Duodenal mucosa (tissue), 2 donors: ENCODE data around the gene VNN1.

Experiments
- H3K27ac ChIP-seq: one replicate; pipeline ENCODE4 v1.7.0; 2013; ENCODE audit warnings: low read depth, low read length
- H3K27me3 ChIP-seq, 2 donors: one replicate each; pipeline ENCODE4 v1.7.0; 2013; ENCODE audit warnings: low read length in 2 of 2, control low read depth in 1 of 2; ENCODE audit not compliant: insufficient read depth in 2 of 2, control insufficient read depth in 1 of 2
- H3K36me3 ChIP-seq, 2 donors: one replicate each; pipeline ENCODE4 v1.7.0; 2013; ENCODE audit warnings: low read length in 2 of 2, control low read depth in 1 of 2; ENCODE audit not compliant: insufficient read depth in 2 of 2, control insufficient read depth in 1 of 2
- H3K4me1 ChIP-seq, 2 donors: one replicate each; pipeline ENCODE4 v1.7.0; 2013; ENCODE audit warnings: low read length in 2 of 2, control low read depth in 1 of 2; ENCODE audit not compliant: insufficient read depth in 2 of 2, control insufficient read depth in 1 of 2
- H3K4me3 ChIP-seq, 2 donors: one replicate each; pipeline ENCODE4 v1.7.0; 2013; ENCODE audit warnings: low read length in 2 of 2, low read depth in 1 of 2
- H3K9ac ChIP-seq, 2 donors: one replicate each; pipeline ENCODE4 v1.7.0; 2013; ENCODE audit warnings: low read length in 2 of 2, low read depth in 1 of 2
- H3K9me3 ChIP-seq, 2 donors: one replicate each; pipeline ENCODE4 v1.7.0; 2013; ENCODE audit warnings: low read length in 2 of 2, control low read depth in 1 of 2; ENCODE audit not compliant: control insufficient read depth in 1 of 2

VNN1 gene

GRCh38 chr6:132748446-132748845 lies 34.6 kb upstream of the VNN1 start:
- H3K4me1 ChIP-seq = peaks cover 0 to 11% of the 10 kb centered on the region in 2 donors
- H3K36me3 ChIP-seq = no peaks in the 10 kb centered on the region
- H3K27me3 ChIP-seq = no peaks in the 10 kb centered on the region
- H3K27ac ChIP-seq = no peak overlapping the region
- no peak overlapping the region for H3K9ac ChIP-seq
- H3K4me3 ChIP-seq = no peak overlapping the region
- no peaks in the 10 kb centered on the region for H3K9me3 ChIP-seq

GRCh38 chr6:132746048-132746447 lies 32.2 kb upstream of the VNN1 start:
- H3K36me3 ChIP-seq = no peaks in the 10 kb centered on the region
- no peak overlapping the region for H3K4me3 ChIP-seq
- H3K9me3 ChIP-seq = no peaks in the 10 kb centered on the region
- H3K9ac ChIP-seq = no peak overlapping the region
- H3K4me1 ChIP-seq = peaks cover 0 to 8% of the 10 kb centered on the region in 2 donors
- H3K27me3 ChIP-seq = no peaks in the 10 kb centered on the region
- H3K27ac ChIP-seq = no peak overlapping the region

GRCh38 chr6:132742495-132742894 lies 28.6 kb upstream of the VNN1 start:
- Histone ChIP-seq H3K27ac (no peak overlapping the region), H3K9ac (no peak overlapping the region), H3K9me3 (no peaks in the 10 kb centered on the region), H3K4me3 (no peak overlapping the region), H3K27me3 (no peaks in the 10 kb centered on the region), H3K4me1 (no peaks in the 10 kb centered on the region), H3K36me3 (no peaks in the 10 kb centered on the region)

GRCh38 chr6:132741281-132741680 lies 27.4 kb upstream of the VNN1 start:
- Histone ChIP-seq H3K9me3 (no peaks in the 10 kb centered on the region), H3K4me1 (peaks cover 0 to 7% of the 10 kb centered on the region in 2 donors), H3K36me3 (no peaks in the 10 kb centered on the region), H3K4me3 (no peak overlapping the region), H3K27me3 (no peaks in the 10 kb centered on the region), H3K27ac (no peak overlapping the region), H3K9ac (no peak overlapping the region)

- no peaks in the 10 kb centered on the region for H3K9me3 ChIP-seq
Observed at GRCh38 chr6:132736239-132736638, 22.4 kb upstream of the VNN1 start.

GRCh38 chr6:132734694-132735236 lies 20.9 kb upstream of the VNN1 start:
- no peak overlapping the region for H3K9ac ChIP-seq
- H3K4me1 ChIP-seq = peaks cover 0 to 11% of the 10 kb centered on the region in 2 donors
- H3K27ac ChIP-seq = no peak overlapping the region
- no peaks in the 10 kb centered on the region for H3K36me3 ChIP-seq
- H3K9me3 ChIP-seq = no peaks in the 10 kb centered on the region
- H3K27me3 ChIP-seq = no peaks in the 10 kb centered on the region
- no peak overlapping the region for H3K4me3 ChIP-seq

More at GRCh38 chr6:132736239-132736638, 22.4 kb upstream of the VNN1 start:
- peaks cover 0 to 11% of the 10 kb centered on the region in 2 donors for H3K4me1 ChIP-seq
- no peaks in the 10 kb centered on the region for H3K27me3 ChIP-seq
- no peak overlapping the region for H3K9ac ChIP-seq
- no peak overlapping the region for H3K4me3 ChIP-seq
- no peak overlapping the region for H3K27ac ChIP-seq
- H3K36me3 ChIP-seq = no peaks in the 10 kb centered on the region

GRCh38 chr6:132733814-132734213 lies 20.0 kb upstream of the VNN1 start:
- Histone ChIP-seq H3K9me3 (no peaks in the 10 kb centered on the region), H3K4me1 (peaks cover 0 to 11% of the 10 kb centered on the region in 2 donors), H3K4me3 (no peak overlapping the region), H3K27ac (no peak overlapping the region), H3K36me3 (no peaks in the 10 kb centered on the region), H3K9ac (no peak overlapping the region), H3K27me3 (no peaks in the 10 kb centered on the region)

- H3K27ac ChIP-seq = no peak overlapping the region
- no peak overlapping the region for H3K9ac ChIP-seq
- no peaks in the 10 kb centered on the region for H3K9me3 ChIP-seq
- no peaks in the 10 kb centered on the region for H3K27me3 ChIP-seq
- H3K36me3 ChIP-seq = no peaks in the 10 kb centered on the region
- H3K4me1 ChIP-seq = peaks cover 0 to 11% of the 10 kb centered on the region in 2 donors
- no peak overlapping the region for H3K4me3 ChIP-seq
Observed at GRCh38 chr6:132733283-132733682, 19.4 kb upstream of the VNN1 start.

- Histone ChIP-seq H3K36me3 (no peaks in the 10 kb centered on the region), H3K27ac (no peak overlapping the region), H3K4me3 (no peak overlapping the region), H3K9ac (no peak overlapping the region), H3K4me1 (peaks cover 0 to 2% of the 10 kb centered on the region in 2 donors), H3K27me3 (no peaks in the 10 kb centered on the region), H3K9me3 (no peaks in the 10 kb centered on the region)
Observed at GRCh38 chr6:132731086-132731485, 17.2 kb upstream of the VNN1 start.

- Histone ChIP-seq H3K27me3 (no peaks in the 10 kb centered on the region), H3K36me3 (no peaks in the 10 kb centered on the region), H3K4me1 (no peaks in the 10 kb centered on the region), H3K27ac (no peak overlapping the region), H3K9me3 (no peaks in the 10 kb centered on the region), H3K4me3 (no peak overlapping the region), H3K9ac (no peak overlapping the region)
Observed at GRCh38 chr6:132730560-132730959, 16.7 kb upstream of the VNN1 start.

- Histone ChIP-seq H3K27me3 (no peaks in the 10 kb centered on the region), H3K36me3 (no peaks in the 10 kb centered on the region), H3K4me1 (no peaks in the 10 kb centered on the region), H3K9me3 (no peaks in the 10 kb centered on the region), H3K27ac (no peak overlapping the region), H3K9ac (no peak overlapping the region), H3K4me3 (no peak overlapping the region)
Observed at GRCh38 chr6:132728616-132729015, 14.8 kb upstream of the VNN1 start.
